GM19043 (cell line): ENCODE measurements around the gene TOM1.

ENCODE experiments used
- ATAC-seq: cut with Tn5 transposase; IDR thresholded peaks from one replicate; pipeline ENCODE4 v1.9.1; 2021; ENCODE audit warnings: low read depth; ENCODE audit not compliant: unreplicated experiment

TOM1 gene

DNA sequence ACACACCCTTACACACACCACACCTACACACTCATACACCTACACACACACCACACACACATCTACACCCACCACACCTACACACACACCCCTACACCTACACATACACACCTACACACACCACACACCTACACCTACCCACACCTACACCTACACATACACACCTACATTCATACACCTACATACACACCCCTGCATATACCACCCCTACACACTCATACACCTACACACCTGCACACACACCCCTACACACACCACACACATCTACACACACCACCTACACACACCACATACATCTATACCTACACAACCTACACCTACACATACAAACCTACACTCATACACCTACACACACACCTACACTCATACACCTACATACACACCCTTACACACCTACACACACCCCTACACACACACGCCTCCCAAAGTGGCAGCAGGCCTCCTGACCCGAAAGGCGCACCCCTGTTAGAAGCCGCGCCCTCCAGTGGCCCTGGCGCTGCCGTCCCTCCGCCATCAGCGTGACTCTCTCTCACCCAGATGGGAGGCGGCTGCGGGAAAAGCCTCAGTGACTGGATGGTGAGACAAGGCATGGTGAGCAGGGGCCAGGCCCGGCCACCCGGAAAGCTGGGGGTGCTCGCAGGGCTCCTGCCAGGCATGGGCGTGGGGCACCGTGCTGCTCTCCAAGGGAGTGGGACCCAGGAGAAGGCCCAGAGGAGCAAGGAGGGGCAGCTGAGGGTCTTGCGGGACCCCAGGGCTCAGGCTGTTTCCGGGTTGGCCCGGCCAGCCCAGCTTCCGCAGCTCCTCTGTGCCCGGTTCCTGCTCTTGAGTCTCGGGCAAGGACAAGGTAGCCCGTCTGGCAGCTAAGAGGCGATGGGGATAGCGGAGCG is 44.2 kb downstream of the TOM1 start:
- no peak for ATAC-seq

DNA sequence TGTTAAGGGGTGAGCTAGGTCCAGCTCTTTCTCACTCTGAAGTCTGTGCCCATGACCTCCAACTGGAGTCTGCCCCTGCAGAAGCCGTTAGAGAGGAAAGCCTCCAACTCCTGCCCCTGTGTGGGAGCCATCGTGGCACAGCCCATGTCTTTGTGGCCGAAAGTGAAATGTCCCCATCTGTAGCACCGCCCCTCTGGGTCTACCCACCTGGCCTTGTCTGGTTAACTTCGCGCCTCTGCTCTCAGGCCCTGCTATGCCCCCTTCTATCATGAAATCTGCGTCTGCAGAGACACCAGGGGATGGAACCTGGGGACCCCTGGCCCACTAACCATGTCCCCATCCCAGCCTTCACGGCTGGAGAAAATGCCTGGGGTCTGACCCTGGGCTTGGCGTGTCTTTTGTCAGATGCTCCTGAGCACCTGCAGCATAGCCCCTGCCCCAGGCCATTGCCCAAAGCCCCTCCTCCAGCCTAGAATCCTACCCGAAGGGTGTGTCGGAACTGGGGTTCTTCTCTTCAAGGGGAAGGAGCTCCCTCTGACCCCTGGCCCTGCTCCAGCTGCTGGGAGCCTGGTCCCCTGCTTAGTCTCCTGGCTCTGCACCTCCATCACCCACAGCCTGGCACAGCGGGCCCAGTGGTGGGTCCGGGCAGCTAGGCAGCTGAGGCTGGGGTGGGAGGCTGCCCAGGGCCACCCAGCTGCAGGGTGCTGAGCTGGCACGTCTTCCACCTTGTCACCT is 45.4 kb downstream of the TOM1 start:
- no peak for ATAC-seq

DNA sequence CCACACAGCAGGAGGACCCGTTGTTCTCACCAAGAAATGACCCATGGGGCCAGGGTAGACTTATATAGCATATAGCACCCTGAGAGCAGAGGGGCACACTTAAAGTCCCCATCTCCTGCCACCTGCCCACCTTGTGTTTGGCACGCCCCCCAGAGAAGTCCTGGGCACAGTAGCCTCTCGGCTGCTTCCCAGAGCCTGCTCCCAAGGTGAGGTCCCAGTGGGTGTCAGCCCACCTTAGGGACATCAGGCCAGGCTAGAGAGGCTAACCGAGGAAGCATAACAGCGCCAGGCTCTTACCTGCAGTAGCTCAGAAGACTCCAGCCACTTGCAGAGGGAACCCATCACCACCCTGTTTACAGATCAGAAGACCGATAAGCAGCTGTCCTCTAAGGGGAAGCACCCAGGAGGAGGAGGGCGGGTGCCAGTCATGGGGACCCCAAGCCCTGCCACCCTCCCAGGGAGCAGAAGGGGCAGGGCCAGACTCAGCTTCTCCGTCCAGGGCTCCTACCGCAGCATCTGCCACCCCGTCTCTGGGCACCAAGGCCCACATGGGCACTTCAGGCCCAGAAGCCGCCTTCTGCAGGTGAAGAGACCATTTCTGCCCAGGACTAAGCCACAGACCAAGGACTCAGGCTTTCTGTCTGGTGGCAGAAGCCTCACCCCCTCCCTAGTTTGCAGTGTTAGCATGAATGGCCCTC is 46.3 kb downstream of the TOM1 start:
- no peak for ATAC-seq

DNA sequence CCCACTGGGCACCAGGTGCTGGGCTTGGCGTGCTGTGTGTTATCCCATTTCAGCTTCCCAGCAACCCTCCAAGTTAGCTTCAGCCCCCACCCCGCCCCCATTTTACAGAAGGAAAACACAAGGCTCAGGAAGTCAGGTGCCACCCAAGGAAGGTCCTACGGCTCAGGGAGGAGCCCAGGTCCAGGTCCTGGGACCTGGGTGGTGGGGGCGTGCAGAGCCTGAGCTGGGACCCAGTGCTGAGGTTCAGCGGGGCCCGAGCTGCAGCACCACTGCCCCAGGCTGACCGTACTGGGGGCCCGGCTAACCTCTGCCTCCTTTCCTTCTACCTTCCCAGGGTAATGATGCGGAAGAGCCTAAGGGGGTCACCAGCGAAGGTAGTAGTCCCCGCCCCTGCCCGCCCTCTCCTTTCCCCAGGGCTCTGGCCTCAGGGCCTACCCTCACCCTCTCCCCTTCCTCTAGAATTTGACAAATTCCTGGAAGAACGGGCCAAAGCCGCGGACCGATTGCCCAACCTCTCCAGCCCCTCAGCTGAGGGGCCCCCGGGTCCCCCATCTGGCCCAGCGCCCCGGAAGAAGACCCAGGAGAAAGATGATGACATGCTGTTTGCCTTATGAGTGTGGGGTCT is 47.0 kb downstream of the TOM1 start:
- no peak for ATAC-seq

DNA sequence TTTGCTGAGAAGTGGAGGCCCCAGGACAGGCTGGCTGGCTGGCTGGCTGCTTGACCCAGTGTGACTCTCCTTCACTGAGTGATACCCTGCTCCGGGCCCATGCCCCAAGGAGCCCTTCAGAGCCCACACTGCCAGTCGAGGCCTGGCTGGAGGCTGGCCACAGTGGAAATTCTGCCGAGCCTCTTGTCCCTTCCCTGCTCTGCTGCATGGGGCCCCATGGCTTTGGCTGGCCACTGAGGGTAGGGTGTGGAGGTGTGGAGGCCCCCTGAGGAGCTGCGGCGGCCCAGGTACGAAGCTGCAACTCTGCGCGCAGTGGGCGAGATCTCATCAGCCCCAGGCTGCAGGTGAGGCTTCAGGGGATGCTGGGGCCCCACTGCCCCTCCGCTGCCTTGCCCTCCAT is 47.8 kb downstream of the TOM1 start:
- ATAC-seq: no peak

DNA sequence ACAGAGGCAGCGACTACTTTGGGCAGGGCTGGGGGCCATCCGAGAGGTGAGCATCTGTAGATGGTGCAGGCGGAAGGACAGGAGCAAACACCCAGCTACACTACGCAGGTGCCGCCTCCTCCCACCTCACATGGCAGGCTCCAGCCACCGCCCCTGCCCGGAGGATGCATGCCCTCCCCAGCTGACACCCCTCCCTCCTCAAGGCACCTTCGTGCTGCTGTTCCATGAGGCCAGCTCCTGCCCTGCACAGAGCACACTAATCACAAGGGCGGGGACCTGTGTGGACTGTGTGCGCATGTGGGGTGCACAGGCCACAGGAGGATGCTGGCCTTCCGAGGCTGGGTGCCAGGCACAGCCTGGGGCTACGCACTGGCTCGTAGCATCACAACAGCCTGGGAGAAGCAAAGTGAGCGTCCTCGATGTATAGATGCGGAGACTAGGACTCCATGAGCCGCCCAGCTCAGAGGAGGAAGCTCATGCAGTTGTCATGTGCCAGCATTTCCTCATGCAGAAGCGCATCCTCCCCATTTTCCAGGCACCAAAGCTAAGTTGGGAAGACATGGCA is 48.4 kb downstream of the TOM1 start:
- ATAC-seq: no peak

DNA sequence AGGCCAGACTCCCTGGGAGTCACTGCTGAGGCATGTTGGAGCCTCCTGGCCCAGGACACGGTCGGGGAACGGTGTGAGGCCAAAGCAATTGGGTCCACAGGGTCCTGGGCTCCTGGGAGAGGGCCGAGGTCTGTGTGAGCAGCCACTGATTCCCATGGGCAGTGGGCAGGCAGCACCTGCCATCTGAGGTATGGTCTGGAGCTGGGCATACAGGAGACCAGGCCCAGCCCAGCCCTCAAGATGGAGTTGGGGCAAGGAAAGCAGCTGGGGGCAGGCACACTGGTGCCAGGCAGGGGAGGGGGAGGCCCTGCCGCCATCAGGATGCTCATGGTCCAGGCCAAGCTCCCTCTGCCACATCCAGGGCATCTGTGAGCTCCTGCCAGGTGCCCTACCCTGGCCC is 49.0 kb downstream of the TOM1 start:
- no peak for ATAC-seq

DNA sequence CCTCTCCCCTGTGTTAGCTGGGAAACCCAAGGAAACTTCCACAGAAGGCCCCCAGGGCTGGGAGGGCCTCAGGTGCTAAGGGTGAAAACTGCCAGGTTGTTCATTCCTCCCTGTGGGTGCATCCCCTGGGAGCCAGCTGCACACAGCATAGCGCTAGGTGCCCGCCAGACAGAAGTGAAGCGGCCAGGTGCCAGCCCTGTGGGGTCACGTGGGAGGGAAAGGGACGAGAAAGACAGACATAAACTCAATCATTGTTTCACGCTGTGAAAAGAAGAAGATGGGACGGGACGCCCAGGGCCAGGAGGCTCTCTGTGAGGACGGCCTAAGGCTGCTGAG is 49.6 kb downstream of the TOM1 start:
- ATAC-seq: no peak

DNA sequence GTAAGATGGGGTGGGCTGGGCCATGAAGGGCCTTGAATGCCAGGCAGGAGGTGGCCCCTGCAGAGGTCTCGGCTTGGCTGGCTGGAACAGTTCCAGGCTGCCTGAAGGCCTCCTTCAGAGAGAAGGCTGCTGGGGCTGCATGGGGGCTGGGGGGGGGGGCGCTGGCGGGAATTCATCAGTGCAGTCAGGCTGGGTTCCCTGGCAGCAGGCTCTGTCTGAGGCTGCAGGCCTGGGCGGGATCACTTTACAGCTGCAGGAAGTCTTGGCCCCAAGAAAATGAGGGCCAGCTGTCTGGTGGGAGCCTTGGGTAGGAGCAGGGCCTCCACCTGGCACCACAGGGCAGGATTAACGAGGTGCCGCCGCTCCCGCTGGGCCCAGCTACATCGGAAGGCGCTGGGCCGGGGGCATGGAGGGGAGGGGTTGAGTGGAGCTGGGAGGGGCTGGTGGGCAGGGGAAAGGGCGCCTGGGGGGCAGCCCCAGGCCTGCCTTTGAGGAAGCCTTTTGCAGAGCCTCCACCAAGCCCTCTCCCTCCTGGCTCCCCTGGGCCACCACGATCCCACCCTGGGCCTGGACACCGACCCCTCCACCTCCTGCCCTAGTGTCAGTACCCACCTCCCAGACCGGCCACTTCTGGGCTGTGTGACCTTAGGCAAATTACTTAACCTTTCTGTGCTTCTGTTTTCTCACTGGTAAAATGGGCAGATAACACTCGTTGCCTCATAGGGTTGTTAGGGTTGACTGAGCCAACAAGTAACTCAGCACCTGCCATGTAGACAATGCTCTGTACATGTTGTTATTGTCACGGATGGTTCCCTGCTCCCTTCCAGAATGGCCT is 50.2 kb downstream of the TOM1 start:
- ATAC-seq: no peak

DNA sequence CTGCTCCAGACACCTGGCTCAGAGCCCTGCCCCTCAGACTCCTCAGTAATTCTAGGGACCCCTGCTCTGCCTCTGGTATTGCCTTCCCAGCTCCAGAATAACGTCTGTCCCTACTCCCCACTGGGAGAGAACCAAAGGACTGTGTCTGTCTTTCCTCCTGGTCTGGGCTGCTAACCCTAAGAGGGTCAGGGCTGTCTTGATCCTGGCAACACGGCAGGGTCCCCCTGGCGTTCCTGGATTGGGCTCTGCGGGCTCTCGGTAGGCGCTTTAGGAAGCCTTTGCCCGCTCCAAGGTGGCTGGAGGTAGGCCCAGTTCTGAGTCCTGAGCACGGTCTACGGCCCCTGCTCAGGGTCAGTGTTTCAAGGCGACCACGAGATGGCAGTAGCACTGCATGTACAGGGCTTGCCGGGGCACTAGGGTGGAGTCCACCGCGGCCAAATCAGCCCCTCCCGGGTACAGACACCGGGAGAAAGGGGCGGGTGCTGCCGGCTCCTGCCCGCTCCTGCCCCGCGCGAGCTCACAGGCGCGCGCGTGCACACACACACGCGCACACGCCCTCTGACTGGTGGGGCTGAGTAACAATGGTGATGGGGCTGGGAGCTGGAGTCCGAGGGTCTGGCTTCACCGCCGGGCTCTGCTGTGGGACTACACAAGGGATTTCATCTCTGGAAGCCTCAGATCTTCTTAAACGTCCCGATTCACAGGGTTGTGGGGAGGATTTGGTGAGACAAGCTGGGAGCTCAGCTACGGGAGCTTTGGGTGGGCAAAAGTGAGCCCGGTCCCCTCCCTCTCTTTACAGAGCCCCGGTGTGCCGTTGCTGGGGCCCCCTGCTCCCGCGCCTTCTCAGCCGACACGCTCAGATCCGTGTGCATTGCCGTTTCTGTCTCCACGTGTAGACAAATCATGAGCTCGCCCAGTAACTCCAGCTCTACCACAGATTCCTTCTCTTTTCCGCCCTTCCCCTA is 51.1 kb downstream of the TOM1 start:
- peak; percentile 70 for ATAC-seq

DNA sequence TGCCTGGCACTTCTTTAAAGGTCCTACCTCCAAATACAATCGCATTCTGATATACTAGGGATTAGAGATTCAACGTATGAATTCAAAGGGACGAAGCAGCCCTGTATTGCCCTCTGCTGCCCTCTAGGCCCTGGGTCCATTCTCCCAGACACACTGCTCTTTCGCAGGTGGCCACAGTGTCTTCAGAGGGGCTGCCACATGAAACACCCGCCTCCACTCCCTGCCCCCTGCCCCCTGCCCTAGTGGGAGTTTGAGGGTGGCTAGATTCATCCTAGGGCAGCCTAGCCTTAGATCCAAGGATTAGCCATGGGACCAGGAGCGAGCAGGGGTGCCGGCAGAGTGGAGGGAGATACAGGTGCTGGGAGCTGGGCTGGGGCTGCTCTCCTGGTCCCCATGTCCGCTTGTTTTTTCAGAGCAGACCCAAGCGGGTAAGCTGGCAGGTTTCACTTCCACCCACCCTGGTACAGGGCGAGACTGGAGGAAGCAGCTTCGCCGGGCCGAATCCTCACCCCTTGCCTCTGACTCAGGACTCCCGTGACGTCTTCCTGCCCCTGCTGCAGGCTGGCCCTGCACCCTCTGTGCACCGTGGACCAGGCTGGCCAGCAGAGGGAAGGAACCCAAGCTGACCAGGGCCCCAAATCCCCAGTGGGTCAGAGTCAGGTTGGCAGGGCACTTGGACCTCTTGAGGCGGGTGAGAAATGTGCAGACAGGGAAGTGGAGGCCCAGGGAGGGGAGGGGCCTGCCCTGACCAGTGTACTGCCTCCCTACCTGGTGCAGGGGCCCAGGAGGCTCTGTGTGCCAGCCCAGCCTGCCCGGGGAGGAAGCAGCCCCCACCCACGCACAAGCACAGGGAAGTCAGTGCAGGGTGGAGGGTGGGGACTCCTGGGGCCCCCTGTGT is 52.8 kb downstream of the TOM1 start:
- no peak for ATAC-seq

DNA sequence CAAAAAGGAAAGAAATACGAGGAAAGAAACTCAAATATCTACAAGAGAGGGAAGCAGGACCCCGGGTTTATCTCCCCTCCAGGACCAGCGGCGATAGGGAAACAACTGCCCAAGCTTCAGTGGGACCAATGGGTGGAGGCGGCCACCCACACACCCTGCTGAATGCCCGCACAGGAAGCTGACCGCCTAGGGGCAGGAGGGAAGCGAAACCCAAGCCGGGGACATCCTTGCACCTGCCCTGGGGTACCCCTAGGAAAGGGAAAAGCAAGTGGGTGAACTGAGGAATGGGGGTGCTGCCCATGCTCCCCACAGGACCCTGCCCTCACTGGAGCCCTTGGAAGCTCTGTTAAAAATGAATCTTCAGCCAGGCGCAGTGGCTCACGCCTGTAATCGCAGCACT is 53.6 kb downstream of the TOM1 start:
- ATAC-seq: no peak

DNA sequence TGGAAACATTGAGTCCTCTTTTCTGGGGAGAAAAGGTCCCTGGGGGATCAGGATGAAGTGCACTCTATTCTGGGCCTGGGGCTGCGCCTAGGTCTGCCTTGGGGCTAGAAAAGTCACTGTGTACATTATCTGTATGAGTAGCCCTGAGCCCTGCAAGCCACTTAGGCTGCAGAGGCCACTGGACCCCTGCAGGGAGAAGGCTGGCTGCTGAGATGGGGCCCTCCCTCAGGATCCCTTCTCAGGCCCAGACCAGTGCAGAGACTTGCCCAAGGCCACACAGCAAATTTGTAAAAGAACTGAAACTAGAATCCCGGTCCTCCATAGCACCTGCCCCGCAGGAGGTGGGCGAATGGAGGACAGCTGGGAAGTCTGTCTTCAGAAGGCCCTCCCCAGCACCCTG is 54.4 kb downstream of the TOM1 start:
- no peak for ATAC-seq

DNA sequence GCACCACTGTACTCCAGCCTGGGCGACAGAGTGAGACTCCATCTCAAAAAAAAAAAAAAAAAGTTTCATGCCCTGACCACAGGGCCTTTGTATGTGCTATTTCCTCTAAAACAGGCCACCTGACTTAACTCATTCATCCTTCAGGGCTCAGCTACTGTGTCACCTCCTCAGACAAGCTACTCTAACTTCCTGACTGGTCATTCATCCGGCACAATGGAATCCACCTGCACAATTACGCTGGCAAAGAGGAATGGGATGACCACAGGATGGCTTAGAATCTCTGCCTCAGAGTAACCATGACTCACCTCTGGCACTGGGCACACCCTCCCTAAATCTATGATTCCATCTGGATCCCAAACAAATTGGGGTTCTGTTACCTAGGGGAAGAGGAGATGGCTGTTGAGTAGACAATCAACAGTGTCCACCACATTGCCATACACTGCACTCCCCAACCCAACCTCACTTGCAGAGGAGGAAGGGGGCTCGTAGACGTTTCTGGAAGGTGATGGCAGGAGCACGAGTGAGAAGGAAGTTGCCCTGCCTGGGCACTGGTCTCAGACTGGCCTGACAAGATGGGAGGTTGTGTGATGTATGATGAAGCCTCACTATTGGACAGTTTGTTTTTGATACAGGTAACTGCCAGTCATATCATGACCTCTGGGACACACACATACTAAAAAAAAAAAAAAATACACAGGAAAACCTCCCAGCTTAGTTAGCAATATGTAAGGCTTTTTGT is 58.4 kb downstream of the TOM1 start:
- ATAC-seq: no peak

DNA sequence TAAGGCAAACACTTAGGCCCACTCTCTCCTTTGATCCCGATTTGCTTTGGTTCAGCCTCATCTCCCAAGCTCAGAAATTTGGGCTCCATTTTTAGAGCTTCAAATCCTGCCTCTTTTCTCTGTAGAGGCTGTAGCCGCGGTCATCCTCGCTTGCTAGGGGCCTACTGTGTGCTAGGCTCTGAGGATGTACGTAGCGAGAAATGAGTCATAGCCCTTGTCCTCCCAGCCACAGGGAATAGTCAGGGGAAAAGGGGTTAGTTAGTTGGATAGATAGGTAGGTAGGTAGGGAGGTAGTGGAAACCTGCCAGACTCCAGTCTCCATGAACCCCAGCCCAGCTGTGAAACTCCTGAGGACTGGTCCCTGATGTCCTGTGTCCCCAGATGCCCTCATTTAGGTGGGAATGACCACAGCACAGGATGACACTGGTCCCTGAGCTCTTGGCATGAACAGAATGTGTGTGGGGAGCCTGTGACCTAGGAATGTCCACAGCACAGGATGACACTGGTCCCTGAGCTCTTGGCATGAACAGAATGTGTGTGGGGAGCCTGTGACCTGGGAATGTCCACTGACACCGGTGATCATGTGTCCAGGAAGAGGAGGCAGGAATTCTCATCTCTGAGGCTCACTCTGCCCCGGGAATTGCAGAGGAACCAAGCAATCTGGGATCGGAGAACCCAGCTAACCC is 59.8 kb downstream of the TOM1 start:
- ATAC-seq: no peak

DNA sequence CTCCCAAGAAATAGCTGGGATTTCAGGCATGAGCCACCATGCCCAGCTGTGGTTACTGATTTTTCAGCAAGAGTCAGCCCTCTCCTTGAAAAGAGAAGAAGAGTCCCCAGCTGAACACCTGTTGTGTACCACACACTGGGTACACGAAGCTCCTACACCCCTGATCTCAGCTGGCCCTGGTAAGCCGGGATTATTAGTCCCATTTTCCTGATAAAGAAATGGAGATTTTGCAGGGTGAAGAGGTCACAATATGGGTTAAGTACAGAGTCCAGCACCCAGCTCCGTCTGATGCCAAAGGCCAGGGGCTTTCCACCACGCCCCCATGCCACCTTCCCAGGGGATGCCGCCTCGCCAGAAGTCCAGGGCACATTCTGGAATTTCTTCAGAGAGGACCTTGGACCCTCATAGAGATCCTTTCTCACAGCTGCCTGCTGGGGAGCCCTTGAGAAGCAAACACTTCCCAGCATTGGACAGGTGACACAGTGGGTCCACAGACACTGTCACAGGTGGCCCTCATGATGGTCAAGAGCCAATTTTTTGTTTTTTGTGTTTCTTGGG is 61.4 kb downstream of the TOM1 start:
- no peak for ATAC-seq
